ENCODE results near the gene HEPACAM2. TPM values are rescaled to one million over a fixed set of nuclear protein-coding genes. Genes with fewer than 3 reads are reported as not detected.

Gene HEPACAM2
- polyA plus RNA-seq, 2 of the 4 experiments (the other 2 are of a cell fraction) = 0.05 TPM; not detected in 1

DNA sequence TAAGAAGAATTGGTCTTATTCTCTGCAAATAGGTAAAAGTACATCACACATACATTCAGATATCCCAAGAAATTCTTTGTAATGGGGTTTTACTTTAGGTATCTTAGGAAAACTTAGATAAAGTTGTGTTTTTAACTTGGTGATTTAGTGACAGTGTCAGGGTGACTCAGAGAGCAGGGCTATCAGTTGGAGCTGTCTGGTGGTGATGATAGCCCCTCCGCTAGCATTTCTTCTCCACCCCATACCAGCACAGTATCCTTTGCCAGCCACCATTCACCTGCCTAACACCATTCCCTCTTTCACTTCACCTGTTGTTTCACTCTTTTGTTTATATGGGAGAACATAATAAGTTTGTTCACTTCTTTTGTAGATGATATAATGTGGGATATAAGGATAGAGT is 36.3 kb upstream of the HEPACAM2 start:
- no peak overlapping the region for H3K27ac ChIP-seq
- H3K4me1 ChIP-seq = no peaks in the 10 kb centered on the region
- ChIA-PET POLR2A (no interaction called here), CTCF (no interaction called here)
- TF ChIP-seq JUN (IDR thresholded peaks at IDR 0.05) (no peak), HOXB13 (CRISPR knock-in tag; IDR thresholded peaks at IDR 0.05; ENCODE audit: low read depth) (no peak), POLR2A (IDR thresholded peaks at IDR 0.05; ENCODE audit: low read length) (no peak), ZSCAN20 (CRISPR knock-in tag; IDR thresholded peaks at IDR 0.05) (no peak), RARB (CRISPR knock-in tag; IDR thresholded peaks at IDR 0.05) (no peak), POLR2AphosphoS2 (conservative IDR thresholded peaks at IDR 0.05; ENCODE audit: low read length) (no peak), ESRRA (IDR thresholded peaks at IDR 0.05; ENCODE audit: borderline replicate concordance, low read length) (no peak), MAFK (IDR thresholded peaks at IDR 0.05; ENCODE audit: partially characterized antibody) (no peak), CBX8 (IDR thresholded peaks at IDR 0.05) (no peak), MYC (IDR thresholded peaks at IDR 0.05; ENCODE audit: borderline replicate concordance, low read length) (no peak), FOXS1 (CRISPR knock-in tag; IDR thresholded peaks at IDR 0.05) (no peak)
- TF ChIP-seq, protein P1, sequence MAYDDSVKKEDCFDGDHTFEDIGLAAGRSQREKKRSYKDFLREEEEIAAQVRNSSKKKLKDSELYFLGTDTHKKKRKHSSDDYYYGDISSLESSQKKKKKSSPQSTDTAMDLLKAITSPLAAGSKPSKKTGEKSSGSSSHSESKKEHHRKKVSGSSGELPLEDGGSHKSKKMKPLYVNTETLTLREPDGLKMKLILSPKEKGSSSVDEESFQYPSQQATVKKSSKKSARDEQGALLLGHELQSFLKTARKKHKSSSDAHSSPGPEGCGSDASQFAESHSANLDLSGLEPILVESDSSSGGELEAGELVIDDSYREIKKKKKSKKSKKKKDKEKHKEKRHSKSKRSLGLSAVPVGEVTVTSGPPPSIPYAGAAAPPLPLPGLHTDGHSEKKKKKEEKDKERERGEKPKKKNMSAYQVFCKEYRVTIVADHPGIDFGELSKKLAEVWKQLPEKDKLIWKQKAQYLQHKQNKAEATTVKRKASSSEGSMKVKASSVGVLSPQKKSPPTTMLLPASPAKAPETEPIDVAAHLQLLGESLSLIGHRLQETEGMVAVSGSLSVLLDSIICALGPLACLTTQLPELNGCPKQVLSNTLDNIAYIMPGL (CRISPR knock-in tag; IDR thresholded peaks at IDR 0.05; ENCODE audit: borderline replicate concordance) = no peak
- TF ChIP-seq, protein P2, sequence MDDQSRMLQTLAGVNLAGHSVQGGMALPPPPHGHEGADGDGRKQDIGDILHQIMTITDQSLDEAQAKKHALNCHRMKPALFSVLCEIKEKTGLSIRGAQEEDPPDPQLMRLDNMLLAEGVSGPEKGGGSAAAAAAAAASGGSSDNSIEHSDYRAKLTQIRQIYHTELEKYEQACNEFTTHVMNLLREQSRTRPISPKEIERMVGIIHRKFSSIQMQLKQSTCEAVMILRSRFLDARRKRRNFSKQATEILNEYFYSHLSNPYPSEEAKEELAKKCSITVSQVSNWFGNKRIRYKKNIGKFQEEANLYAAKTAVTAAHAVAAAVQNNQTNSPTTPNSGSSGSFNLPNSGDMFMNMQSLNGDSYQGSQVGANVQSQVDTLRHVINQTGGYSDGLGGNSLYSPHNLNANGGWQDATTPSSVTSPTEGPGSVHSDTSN (IDR thresholded peaks at IDR 0.05) = no peak
- DNase-seq (ENCODE audit: low read depth in 1 of 2, low spot score in 1 of 2) (no peak), ATAC-seq (no peak), FAIRE-seq (no peak)
- no peak overlapping the region for H3K4me2 ChIP-seq
- H3K4me3 ChIP-seq = no peak overlapping the region
- WGBS (ENCODE audit: missing lambda C conversion rate) = 90% methylated on average over 1 of the region's 1 CpG
- no peaks in the 10 kb centered on the region for H3K9me3 ChIP-seq

DNA sequence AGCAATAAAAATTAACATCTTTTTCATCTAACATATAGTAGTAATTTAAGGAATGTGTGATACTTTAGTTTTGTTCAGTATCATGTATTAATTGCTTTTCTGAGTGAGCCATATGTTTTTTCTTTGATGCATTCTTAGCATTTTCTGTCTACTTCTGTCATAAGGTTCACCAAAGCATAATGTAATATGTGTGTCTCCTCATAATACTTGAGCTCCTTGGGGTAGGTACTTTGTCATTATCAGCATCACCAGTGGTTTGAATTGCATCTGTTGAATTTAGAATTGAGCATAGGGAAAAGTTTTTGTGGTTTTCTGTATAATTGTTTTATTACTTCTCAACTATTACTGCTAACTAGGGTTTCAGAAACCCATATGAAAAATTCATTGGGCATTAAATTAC is 32.4 kb upstream of the HEPACAM2 start:
- no peak overlapping the region for H3K27ac ChIP-seq
- ChIA-PET POLR2A (no interaction called here), CTCF (no interaction called here)
- no peak overlapping the region for H3K4me3 ChIP-seq
- H3K4me1 ChIP-seq = no peaks in the 10 kb centered on the region
- H3K9me3 ChIP-seq = no peaks in the 10 kb centered on the region
- ATAC-seq (no peak), FAIRE-seq (no peak), DNase-seq (ENCODE audit: low read depth in 1 of 2, low spot score in 1 of 2) (no peak)
- TF ChIP-seq, protein P3, sequence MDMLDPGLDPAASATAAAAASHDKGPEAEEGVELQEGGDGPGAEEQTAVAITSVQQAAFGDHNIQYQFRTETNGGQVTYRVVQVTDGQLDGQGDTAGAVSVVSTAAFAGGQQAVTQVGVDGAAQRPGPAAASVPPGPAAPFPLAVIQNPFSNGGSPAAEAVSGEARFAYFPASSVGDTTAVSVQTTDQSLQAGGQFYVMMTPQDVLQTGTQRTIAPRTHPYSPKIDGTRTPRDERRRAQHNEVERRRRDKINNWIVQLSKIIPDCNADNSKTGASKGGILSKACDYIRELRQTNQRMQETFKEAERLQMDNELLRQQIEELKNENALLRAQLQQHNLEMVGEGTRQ (IDR thresholded peaks at IDR 0.05) = no peak
- TF ChIP-seq FOXS1 (CRISPR knock-in tag; IDR thresholded peaks at IDR 0.05) = no peak
- TF ChIP-seq RCOR1 (IDR thresholded peaks at IDR 0.05; ENCODE audit: low read depth, low read length) = no peak
- TF ChIP-seq E2F6 (IDR thresholded peaks at IDR 0.05; ENCODE audit: borderline replicate concordance, low read depth) = no peak
- TF ChIP-seq, protein P4, sequence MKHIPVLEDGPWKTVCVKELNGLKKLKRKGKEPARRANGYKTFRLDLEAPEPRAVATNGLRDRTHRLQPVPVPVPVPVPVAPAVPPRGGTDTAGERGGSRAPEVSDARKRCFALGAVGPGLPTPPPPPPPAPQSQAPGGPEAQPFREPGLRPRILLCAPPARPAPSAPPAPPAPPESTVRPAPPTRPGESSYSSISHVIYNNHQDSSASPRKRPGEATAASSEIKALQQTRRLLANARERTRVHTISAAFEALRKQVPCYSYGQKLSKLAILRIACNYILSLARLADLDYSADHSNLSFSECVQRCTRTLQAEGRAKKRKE (CRISPR knock-in tag; IDR thresholded peaks at IDR 0.05; ENCODE audit: low read depth) = no peak
- TF ChIP-seq RNF2 (IDR thresholded peaks at IDR 0.05; ENCODE audit: borderline replicate concordance, low read depth) = no peak
- H3K4me2 ChIP-seq = no peak overlapping the region

- no peak for FAIRE-seq
- TF ChIP-seq MAX (IDR thresholded peaks at IDR 0.05) = no peak
- TF ChIP-seq SREBF2 (IDR thresholded peaks at IDR 0.05) = no peak
- no peak for TF ChIP-seq RNF2 (IDR thresholded peaks at IDR 0.05; ENCODE audit: borderline replicate concordance, low read depth)
- TF ChIP-seq JUNB (IDR thresholded peaks at IDR 0.05) = no peak
- TF ChIP-seq JUN (IDR thresholded peaks at IDR 0.05) = no peak
- no peak for TF ChIP-seq NPAS2 (CRISPR knock-in tag; IDR thresholded peaks at IDR 0.05; ENCODE audit: borderline replicate concordance)
- no peak for TF ChIP-seq BHLHE40 (IDR thresholded peaks at IDR 0.05; ENCODE audit: low read depth, low read length)
- TF ChIP-seq, protein P5, sequence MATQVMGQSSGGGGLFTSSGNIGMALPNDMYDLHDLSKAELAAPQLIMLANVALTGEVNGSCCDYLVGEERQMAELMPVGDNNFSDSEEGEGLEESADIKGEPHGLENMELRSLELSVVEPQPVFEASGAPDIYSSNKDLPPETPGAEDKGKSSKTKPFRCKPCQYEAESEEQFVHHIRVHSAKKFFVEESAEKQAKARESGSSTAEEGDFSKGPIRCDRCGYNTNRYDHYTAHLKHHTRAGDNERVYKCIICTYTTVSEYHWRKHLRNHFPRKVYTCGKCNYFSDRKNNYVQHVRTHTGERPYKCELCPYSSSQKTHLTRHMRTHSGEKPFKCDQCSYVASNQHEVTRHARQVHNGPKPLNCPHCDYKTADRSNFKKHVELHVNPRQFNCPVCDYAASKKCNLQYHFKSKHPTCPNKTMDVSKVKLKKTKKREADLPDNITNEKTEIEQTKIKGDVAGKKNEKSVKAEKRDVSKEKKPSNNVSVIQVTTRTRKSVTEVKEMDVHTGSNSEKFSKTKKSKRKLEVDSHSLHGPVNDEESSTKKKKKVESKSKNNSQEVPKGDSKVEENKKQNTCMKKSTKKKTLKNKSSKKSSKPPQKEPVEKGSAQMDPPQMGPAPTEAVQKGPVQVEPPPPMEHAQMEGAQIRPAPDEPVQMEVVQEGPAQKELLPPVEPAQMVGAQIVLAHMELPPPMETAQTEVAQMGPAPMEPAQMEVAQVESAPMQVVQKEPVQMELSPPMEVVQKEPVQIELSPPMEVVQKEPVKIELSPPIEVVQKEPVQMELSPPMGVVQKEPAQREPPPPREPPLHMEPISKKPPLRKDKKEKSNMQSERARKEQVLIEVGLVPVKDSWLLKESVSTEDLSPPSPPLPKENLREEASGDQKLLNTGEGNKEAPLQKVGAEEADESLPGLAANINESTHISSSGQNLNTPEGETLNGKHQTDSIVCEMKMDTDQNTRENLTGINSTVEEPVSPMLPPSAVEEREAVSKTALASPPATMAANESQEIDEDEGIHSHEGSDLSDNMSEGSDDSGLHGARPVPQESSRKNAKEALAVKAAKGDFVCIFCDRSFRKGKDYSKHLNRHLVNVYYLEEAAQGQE (IDR thresholded peaks at IDR 0.05) = peak; percentile 59; the same call in 1 of the 2 replicates
- no peak overlapping the region for H3K4me2 ChIP-seq
- ChIA-PET CTCF (no interaction called here), POLR2A (no interaction called here)
- H3K9me3 ChIP-seq = no peaks in the 10 kb centered on the region
- H3K4me3 ChIP-seq = no peak overlapping the region
- no peak for ATAC-seq
- H3K4me1 ChIP-seq = no peaks in the 10 kb centered on the region
- 91% methylated on average over 5 of the region's 5 CpGs for WGBS (ENCODE audit: missing lambda C conversion rate)
- H3K27ac ChIP-seq = no peak overlapping the region
- DNase-seq (ENCODE audit: low read depth in 1 of 2, low spot score in 1 of 2) = no peak
Observed at GRCh38 chr7:93249491-93250148, 23.4 kb upstream of the HEPACAM2 start.
